ENCODE results near the gene R3HDM1.
"Not testable (repeated sequence)": the region's sequence is repeated elsewhere in the genome, so short reads cannot be mapped to it uniquely, and the experiment has no call there.

- not testable (repeated sequence) for TF ChIP-seq POLR2A, CTCF (IDR thresholded peaks at IDR 0.05)
These were observed 32.7 kb upstream of the R3HDM1 start for GRCh38 chr2:135498588-135498987.
